HG03139 (cell line): ENCODE measurements around the gene PPCS.

Experiments used
- ATAC-seq: cut with Tn5 transposase; IDR thresholded peaks from one replicate; pipeline ENCODE4 v1.9.1; 2021; ENCODE audit not compliant: unreplicated experiment

The PPCS gene

GRCh38 chr1:42456010-42456753 lies at the start of gene PPCS, which contains the start of gene ZMYND12:
TSS of gene PPCS (plus strand) at chr1:42456543. CDS start at chr1:42456566, 23 bp downstream.
TSS of gene ZMYND12 (minus strand) at chr1:42456022. CDS start at chr1:42455997, 25 bp downstream.
- peak; percentile 79 for ATAC-seq

GRCh38 chr1:42414551-42415496 lies 41.5 kb upstream of the PPCS start:
- ATAC-seq: no peak

GRCh38 chr1:42417166-42417565 lies 39.2 kb upstream of the PPCS start:
- ATAC-seq: no peak

- ATAC-seq: no peak
These were observed 37.8 kb upstream of the PPCS start for GRCh38 chr1:42418516-42418915.

- ATAC-seq: no peak
These were observed 37.1 kb upstream of the PPCS start for GRCh38 chr1:42419126-42419821.

- no peak for ATAC-seq
These were observed 36.2 kb upstream of the PPCS start for GRCh38 chr1:42420121-42420520.

- no peak for ATAC-seq
These were observed 35.3 kb upstream of the PPCS start for GRCh38 chr1:42420911-42421585.

GRCh38 chr1:42422737-42423136 lies 33.6 kb upstream of the PPCS start:
- ATAC-seq: no peak

- no peak for ATAC-seq
These were observed 32.7 kb upstream of the PPCS start for GRCh38 chr1:42423681-42424080.

- ATAC-seq: no peak
These were observed 32.1 kb upstream of the PPCS start for GRCh38 chr1:42424201-42424600.

GRCh38 chr1:42427240-42427639 lies 29.1 kb upstream of the PPCS start:
- ATAC-seq: no peak

- no peak for ATAC-seq
These were observed 26.7 kb upstream of the PPCS start for GRCh38 chr1:42429603-42430002.

GRCh38 chr1:42430286-42431135 lies 25.8 kb upstream of the PPCS start:
- no peak for ATAC-seq

- ATAC-seq: no peak
These were observed 24.8 kb upstream of the PPCS start for GRCh38 chr1:42431514-42431913.

- ATAC-seq: no peak
These were observed 23.6 kb upstream of the PPCS start for GRCh38 chr1:42432714-42433113.

- ATAC-seq: no peak
These were observed 23.0 kb upstream of the PPCS start for GRCh38 chr1:42433369-42433768.

GRCh38 chr1:42434340-42434739 lies 22.0 kb upstream of the PPCS start:
- ATAC-seq: no peak

- no peak for ATAC-seq
These were observed 16.4 kb upstream of the PPCS start for GRCh38 chr1:42439940-42440339.

- no peak for ATAC-seq
These were observed 13.7 kb upstream of the PPCS start for GRCh38 chr1:42442662-42443061.

- ATAC-seq: no peak
These were observed 7.1 kb upstream of the PPCS start for GRCh38 chr1:42449256-42449655.
